Activated CD4-positive, alpha-beta memory T cell treated with anti-CD3 and anti-CD28 coated beads, Interleukin-2, amount 10 ng/mL, durations not matched to agents 7 days and 5 days (primary cell): Measurements from ENCODE around the gene LY6G6F. TPM values are rescaled to one million over a fixed set of nuclear protein-coding genes. Genes with fewer than 3 reads are reported as not detected.
A peak's percentile ranks its signal among the peaks of the same experiment; 100 is the strongest.

ENCODE experiments used
- CTCF ChIA-PET: fragments of 350-600 bp; sonication (Branson Sonifier 250); formaldehyde crosslinking; loops from one replicate; lab custom pipeline; 2021; ENCODE audit warnings: antibody characterized with exemption, inconsistent platforms; lab: Charles Lee
- POLR2A ChIA-PET: fragments of 350-600 bp; sonication (Branson Sonifier 250); formaldehyde crosslinking; loops from one replicate; lab custom pipeline; 2021; ENCODE audit warnings: antibody characterized with exemption; lab: Charles Lee
- DNase-seq: peaks from one replicate; pipeline ENCODE4 v3.0.0-alpha.2; 2020
- H3K27ac Mint-ChIP-seq: one replicate; pipeline ENCODE4 v1.8.0; 2021; ENCODE audit warnings: mild to moderate bottlenecking, mixed read lengths
- H3K27me3 Mint-ChIP-seq: one replicate; pipeline ENCODE4 v1.8.0; 2021; ENCODE audit warnings: mixed read lengths
- H3K36me3 Mint-ChIP-seq: one replicate; pipeline ENCODE4 v1.8.0; 2021; ENCODE audit warnings: low read depth, mixed read lengths
- H3K4me1 Mint-ChIP-seq: one replicate; pipeline ENCODE4 v1.8.0; 2021; ENCODE audit warnings: mixed read lengths
- H3K4me3 Mint-ChIP-seq: one replicate; pipeline ENCODE4 v1.8.0; 2021; ENCODE audit warnings: mild to moderate bottlenecking, mixed read lengths
- H3K9me3 Mint-ChIP-seq: one replicate; pipeline ENCODE4 v1.8.0; 2021; ENCODE audit warnings: mixed read lengths
- total RNA-seq, 2 experiments: library from RNA; stranded (reverse); gene quantifications; one replicate each; pipeline ENCODE4 v1.2.3, GENCODE V29; 2021

LY6G6F gene
- total RNA-seq, 2 experiments from 2014 or later: not detected

DNA sequence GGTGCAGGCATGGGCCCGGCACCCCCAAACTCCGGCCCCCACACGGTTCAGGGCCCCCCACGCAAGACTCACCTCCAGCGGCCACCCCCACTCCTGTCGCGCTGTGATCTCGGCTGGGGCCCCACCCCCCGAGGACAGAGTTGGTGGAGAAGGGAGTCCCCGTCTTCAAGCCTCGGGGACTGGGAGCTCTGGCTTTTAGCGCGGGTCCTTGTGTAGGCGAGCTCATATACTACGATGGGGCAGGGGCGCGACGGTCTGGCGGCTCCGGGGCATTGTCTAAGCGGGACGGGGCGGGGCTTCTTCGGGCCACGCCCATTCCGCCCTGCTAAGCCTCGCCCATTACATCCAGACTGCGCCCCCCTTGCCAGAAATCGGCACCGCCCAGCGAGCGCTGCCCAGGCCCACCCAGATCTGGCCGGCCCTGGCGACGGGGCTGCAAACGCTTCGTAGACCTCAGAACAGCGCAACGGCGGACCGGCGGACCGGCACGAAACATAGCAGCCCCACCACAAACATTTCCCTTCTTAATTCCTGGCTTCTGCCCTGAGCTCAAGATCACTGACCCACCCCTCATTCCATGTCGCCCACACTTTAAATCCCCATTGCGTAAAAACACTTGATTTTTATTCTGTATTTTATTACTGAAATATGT is 23.4 kb downstream of the LY6G6F start:
- H3K27me3 Mint-ChIP-seq: no peaks in the 10 kb centered on the region
- POLR2A ChIA-PET: interaction anchor here (0.9 to 4.0 kb wide), 17 partner anchors 9 to 106 kb away, joined by 3 to 50 read pairs (median 5); partner anchors contain the start of genes HSPA1A, HSPA1B, HSPA1L and LSM2
- peaks cover 79% of the 10 kb centered on the region for H3K4me1 Mint-ChIP-seq
- peak overlapping the region; percentile 88 for H3K4me3 Mint-ChIP-seq
- H3K9me3 Mint-ChIP-seq: no peaks in the 10 kb centered on the region
- peak overlapping the region; percentile 70 for H3K27ac Mint-ChIP-seq
- CTCF ChIA-PET: interaction anchor here (0.6 to 5.5 kb wide), 18 partner anchors 9 to 160 kb away, joined by 3 to 46 read pairs (median 4); partner anchors contain the start of genes ABHD16A, HSPA1A, HSPA1B and HSPA1L
- peaks cover 79% of the 10 kb centered on the region for H3K36me3 Mint-ChIP-seq
- DNase-seq: peak; percentile 69

DNA sequence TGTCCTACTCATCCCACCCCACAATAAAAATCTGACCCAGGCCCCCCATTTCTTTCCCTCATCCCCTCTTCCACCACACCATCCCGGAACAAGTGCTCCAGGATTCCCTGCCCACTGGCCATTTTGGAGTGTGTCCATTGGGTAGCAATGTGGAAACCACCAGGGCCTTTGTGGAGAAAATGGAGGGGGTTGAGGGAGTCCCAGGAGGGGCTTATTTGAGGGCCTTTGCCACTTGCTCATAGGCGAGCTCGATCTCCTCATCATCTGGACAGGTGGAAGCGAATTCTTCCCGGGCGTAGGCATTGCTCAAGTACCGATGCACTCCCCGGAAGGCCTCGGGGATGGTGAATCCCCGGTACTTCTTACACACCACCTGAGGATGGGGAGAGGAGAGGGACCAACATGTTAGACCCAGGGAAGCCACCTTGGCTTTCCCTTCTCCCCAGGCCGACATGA is 24.0 kb downstream of the LY6G6F start:
- Mint-ChIP-seq H3K27ac (peak overlapping the region; percentile 70), H3K4me1 (peaks cover 77% of the 10 kb centered on the region), H3K4me3 (peak overlapping the region; percentile 88), H3K36me3 (peaks cover 82% of the 10 kb centered on the region), H3K9me3 (no peaks in the 10 kb centered on the region), H3K27me3 (no peaks in the 10 kb centered on the region)
- no peak for DNase-seq
- ChIA-PET CTCF (interaction anchor here (0.6 to 5.5 kb wide), 11 partner anchors 8 to 159 kb away, joined by 3 to 46 read pairs (median 4); partner anchors contain the start of genes ABHD16A, HSPA1B and MSH5), POLR2A (interaction anchor here (0.7 to 4.0 kb wide), 15 partner anchors 9 to 446 kb away, joined by 3 to 50 read pairs (median 5); partner anchors contain the start of genes HSPA1A, HSPA1B, HSPA1L and LSM2)

DNA sequence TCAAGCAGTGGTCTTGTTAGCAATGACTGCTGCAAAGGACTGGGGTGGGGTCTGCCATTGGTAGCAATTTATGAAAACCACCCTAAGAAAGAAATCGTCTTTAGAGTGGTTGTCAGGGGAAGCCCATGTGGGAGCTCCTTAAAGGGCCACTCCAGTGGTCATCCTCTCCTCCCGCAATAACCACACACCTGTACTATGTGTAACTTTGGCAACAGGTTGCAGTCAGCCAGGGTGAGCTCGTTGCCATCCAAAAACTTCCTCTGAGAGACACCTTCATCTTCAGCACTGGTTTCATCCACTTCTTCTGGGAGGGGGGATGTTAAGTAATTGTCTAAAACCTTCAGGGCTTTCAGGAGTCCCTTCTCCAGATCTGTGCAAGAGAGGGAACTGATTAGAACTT is 25.4 kb downstream of the LY6G6F start:
- peaks cover 69% of the 10 kb centered on the region for H3K4me1 Mint-ChIP-seq
- CTCF ChIA-PET: interaction anchor here (1.1 to 5.5 kb wide), 2 partner anchors 38 to 99 kb away, joined by 5 to 46 read pairs; no protein-coding TSS in a partner anchor
- H3K9me3 Mint-ChIP-seq: no peaks in the 10 kb centered on the region
- H3K27me3 Mint-ChIP-seq: no peaks in the 10 kb centered on the region
- no peak for DNase-seq
- peak overlapping the region; percentile 47 for H3K27ac Mint-ChIP-seq
- H3K4me3 Mint-ChIP-seq: no peak overlapping the region
- peaks cover 78% of the 10 kb centered on the region for H3K36me3 Mint-ChIP-seq
- POLR2A ChIA-PET: interaction anchor here (0.7 to 10.6 kb wide), 5 partner anchors 7 to 99 kb away, joined by 3 to 130 read pairs (median 3); partner anchors contain the start of genes CSNK2B, GPANK1, LY6G6D and MSH5

DNA sequence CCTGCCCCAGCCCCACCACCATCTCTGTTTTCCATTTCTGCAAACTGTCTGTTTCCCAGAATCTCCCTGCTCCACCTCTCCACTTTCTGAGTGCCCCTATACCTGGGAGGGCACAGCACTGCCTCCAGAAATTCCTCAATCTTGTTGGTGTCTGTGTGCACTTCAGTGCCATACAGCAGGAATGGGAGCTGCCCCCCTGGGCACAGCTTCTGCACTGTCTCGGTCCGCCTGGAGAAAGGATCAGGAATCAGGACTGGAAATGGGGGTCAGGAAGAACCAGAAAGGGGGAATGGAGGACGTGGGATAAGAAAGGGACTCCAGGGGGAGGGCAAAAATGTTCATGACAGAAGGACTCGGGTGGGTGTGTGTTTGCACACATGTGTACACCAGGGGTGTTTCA is 27.1 kb downstream of the LY6G6F start:
- no peaks in the 10 kb centered on the region for H3K27me3 Mint-ChIP-seq
- ChIA-PET CTCF (interaction anchor here (1.0 to 5.5 kb wide), 2 partner anchors 36 to 97 kb away, joined by 4 to 46 read pairs; no protein-coding TSS in a partner anchor), POLR2A (interaction anchor here (1.0 to 10.6 kb wide), 8 partner anchors 30 to 100 kb away, joined by 3 to 130 read pairs (median 42); partner anchors contain the start of genes ABHD16A, BAG6, CSNK2B and GPANK1)
- H3K4me1 Mint-ChIP-seq: peaks cover 69% of the 10 kb centered on the region
- DNase-seq: no peak
- H3K4me3 Mint-ChIP-seq: peak overlapping the region; percentile 99
- H3K27ac Mint-ChIP-seq: peak overlapping the region; percentile 95
- H3K36me3 Mint-ChIP-seq: peaks cover 63% of the 10 kb centered on the region
- no peaks in the 10 kb centered on the region for H3K9me3 Mint-ChIP-seq

DNA sequence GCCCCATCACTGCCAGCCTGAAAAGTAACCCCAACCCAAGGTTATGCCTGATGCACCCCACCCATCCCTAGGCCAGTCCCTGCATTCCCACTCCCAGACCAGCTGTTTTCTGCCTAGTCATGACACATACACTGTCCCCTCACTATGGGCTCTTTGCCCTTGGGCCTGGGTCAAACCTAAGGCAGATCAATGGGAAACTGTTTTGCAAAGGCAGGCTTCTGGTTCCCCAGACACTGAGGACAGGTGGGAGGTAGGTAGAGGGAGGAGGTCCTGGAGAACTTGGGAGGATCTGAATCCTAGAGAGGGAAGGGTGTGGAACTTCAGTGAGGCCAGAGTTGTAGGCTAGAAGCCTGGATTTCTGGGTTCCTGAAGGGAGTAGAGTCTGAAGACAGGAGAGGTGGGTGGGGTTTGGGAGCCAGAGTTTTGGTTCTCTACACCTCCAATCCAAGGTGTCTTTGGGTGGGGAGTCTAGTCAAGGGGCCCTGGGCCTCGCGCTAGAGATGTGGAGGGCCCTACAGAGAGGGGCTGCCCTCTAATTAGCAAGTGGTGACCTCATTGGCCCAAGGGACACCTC is 27.7 kb downstream of the LY6G6F start:
- peaks cover 60% of the 10 kb centered on the region for H3K36me3 Mint-ChIP-seq
- no peaks in the 10 kb centered on the region for H3K27me3 Mint-ChIP-seq
- H3K4me3 Mint-ChIP-seq: peak overlapping the region; percentile 99
- H3K9me3 Mint-ChIP-seq: no peaks in the 10 kb centered on the region
- ChIA-PET CTCF (interaction anchor here (2.0 to 6.9 kb wide), 2 partner anchors 79 to 97 kb away, joined by 4 to 61 read pairs; no protein-coding TSS in a partner anchor), POLR2A (interaction anchor here (0.8 to 10.6 kb wide), 15 partner anchors 9 to 188 kb away, joined by 3 to 130 read pairs (median 58); partner anchors contain the start of genes ABHD16A, ATP6V1G2, BAG6 and CSNK2B)
- peak overlapping the region; percentile 95 for H3K27ac Mint-ChIP-seq
- H3K4me1 Mint-ChIP-seq: peaks cover 69% of the 10 kb centered on the region
- DNase-seq: no peak

DNA sequence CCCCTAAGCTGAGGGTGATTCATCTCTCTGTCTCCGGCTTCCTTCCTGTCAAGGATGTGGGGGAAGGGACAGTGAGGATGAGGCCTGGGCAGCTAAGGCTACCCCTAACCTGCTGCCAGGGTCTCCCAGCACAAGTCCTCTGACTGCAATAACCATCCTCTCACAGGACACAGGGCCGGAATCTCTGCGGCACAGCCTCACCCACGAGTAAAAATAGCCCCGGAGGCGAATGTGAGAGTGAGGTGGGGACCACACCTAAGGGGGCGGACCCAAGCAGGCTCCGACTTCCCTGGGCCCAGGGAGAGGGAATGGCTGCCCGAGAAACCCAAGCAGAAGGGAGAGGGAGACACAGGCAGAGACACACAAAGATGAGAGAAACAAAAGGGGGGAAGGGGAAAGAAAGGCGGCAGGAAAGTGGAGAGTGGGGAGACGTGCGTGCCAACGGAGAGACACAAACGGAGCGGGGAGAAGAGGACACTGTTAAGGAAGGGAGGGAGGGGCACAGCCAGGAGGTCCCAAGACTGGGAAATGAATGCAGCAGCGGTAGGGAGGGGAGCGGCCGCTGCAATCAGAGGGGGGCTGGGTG is 28.2 kb downstream of the LY6G6F start:
- Mint-ChIP-seq H3K9me3 (no peaks in the 10 kb centered on the region), H3K27ac (peak overlapping the region; percentile 95), H3K4me1 (peaks cover 70% of the 10 kb centered on the region), H3K27me3 (no peaks in the 10 kb centered on the region), H3K4me3 (peak overlapping the region; percentile 99), H3K36me3 (peaks cover 60% of the 10 kb centered on the region)
- peak; percentile 74 for DNase-seq
- ChIA-PET CTCF (interaction anchor here (1.2 to 6.9 kb wide), 4 partner anchors 35 to 96 kb away, joined by 3 to 61 read pairs (median 13); partner anchors contain the start of gene HSPA1B), POLR2A (interaction anchor here (0.8 to 10.6 kb wide), 21 partner anchors 9 to 237 kb away, joined by 3 to 130 read pairs (median 54); partner anchors contain the start of genes ABHD16A, ATP6V1G2, BAG6 and CSNK2B)

DNA sequence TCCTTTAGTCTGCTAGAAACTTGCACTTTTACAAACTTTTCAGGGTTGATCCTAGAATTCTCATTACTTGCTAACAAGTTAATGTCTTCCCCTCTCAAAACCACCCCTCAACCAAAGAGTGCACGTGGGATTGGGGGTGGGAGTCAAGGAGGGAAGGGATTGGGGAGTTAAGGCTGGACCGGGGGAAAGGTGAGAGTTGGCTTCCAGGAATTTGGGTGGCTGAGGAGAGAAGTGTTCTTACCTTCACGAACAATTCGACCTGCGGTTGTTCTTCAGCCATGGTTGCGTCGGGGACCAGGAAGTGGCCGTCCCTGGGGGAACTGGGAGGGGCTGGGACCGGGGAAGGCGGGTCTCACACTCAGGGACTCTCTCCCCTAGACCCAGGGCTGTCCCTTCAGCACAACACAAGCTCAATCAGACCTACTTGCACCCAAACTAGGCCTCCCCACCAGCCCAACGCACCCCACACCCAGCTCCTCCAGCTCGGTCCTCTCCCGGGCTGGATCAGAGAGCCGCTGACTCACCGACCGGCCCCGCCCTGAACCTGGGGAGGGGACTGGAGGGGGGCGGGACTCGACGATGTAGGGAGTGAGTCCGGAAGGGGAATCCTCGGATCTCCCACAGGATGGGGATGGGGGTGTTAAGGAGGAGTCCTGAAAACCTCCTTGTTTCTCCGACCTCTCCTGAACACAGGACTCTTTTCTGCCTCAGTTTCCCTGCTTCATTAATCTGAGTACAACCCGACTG is 29.5 kb downstream of the LY6G6F start, which contains the start of gene CLIC1:
Gene CLIC1, minus strand, starts transcription at position 510 of the 747 bp plus-strand sequence. Its CDS starts 230 bp downstream, at position 280.
- Mint-ChIP-seq H3K36me3 (peaks cover 55% of the 10 kb centered on the region), H3K4me1 (peaks cover 66% of the 10 kb centered on the region), H3K9me3 (no peaks in the 10 kb centered on the region), H3K27ac (peak within 1 kb of the TSS; percentile 95), H3K4me3 (peak within 1 kb of the TSS; percentile 99), H3K27me3 (no peaks in the 10 kb centered on the region)
- ChIA-PET POLR2A (interaction anchor here (0.7 to 10.6 kb wide), 28 partner anchors 11 to 241 kb away, joined by 3 to 130 read pairs (median 21); partner anchors contain the start of genes ABHD16A, ATP6V1G2, BAG6 and CSNK2B), CTCF (interaction anchor here (0.5 to 6.9 kb wide), 11 partner anchors 9 to 95 kb away, joined by 3 to 61 read pairs (median 4); partner anchors contain the start of genes C6orf47, HSPA1A, HSPA1B and HSPA1L)
- peak; percentile 88 for DNase-seq

DNA sequence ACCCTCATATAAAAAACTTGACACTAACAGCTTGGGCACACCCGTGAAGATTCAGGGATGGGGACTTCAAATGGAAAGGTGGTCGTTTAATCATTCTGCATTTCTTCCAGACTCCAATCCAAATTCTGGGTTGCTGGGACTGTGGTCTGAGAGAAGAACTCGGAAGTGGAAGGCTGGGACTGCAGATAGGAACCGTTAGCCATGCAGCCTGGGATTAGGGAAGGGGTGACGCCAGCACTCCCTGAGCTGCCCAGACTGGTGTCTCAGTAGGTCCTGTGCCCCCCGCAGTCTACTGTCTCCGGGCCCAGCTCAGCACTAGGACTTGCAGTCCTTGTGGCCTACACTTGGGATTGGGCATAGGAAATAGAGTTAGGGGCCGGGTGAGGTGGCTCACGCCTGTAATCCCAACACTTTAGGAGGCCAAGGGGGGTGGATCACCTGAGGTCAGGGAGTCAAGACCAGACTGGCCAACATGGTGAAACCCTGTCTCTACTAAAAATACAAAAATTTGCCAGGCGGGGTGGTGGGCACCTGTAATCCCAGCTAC is 30.2 kb downstream of the LY6G6F start:
- peak; percentile 24 for DNase-seq

DNA sequence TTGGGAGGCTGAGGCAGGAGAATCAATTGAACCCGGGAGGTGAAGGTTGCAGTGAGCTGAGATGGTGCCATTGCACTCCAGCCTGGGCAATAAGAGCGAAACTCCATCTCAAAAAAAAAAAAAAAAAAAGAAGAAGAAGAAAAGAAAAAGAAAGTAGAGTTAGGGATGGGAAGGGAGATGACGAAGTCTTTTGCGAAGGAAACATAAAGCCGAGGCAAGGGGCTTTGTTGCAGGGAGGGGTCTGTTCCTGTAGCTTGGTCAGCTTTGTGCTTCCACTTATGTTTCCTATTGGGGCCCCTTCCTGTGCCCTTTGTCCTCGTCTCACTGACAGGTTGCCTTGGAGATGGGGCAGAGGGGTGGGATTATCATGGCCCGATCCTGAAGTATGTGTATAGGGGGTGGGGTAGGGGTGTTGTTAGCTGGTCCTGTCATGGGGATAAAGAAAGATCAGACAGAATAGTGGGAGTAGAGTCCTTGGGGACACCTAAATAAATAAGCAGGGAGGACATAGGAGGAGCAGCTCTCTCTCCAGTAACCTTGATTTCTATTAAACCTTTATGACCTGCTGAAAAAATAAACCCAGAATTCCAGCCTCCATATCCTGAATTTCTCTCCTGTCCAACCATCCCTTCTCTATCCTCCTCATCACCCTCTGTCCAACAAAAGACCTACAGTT is 30.8 kb downstream of the LY6G6F start:
- Mint-ChIP-seq H3K27ac (peak overlapping the region; percentile 95), H3K4me1 (peaks cover 65% of the 10 kb centered on the region), H3K36me3 (peaks cover 52% of the 10 kb centered on the region), H3K9me3 (no peaks in the 10 kb centered on the region), H3K27me3 (no peaks in the 10 kb centered on the region), H3K4me3 (peak overlapping the region; percentile 99)
- DNase-seq: peak; percentile 42
- CTCF ChIA-PET: interaction anchor here (0.7 to 7.8 kb wide), 26 partner anchors 8 to 156 kb away, joined by 3 to 88 read pairs (median 5); partner anchors contain the start of genes ABHD16A, BAG6, C6orf47 and DDAH2
- POLR2A ChIA-PET: interaction anchor here (1.0 to 10.6 kb wide), 40 partner anchors 7 to 1234 kb away, joined by 3 to 130 read pairs (median 9); partner anchors contain the start of genes ABHD16A, BAG6, C6orf47 and CSNK2B

More for the DNA sequence above, 30.2 kb downstream of the LY6G6F start:
- Mint-ChIP-seq H3K27ac (peak overlapping the region; percentile 95), H3K36me3 (peaks cover 55% of the 10 kb centered on the region), H3K27me3 (no peaks in the 10 kb centered on the region), H3K4me1 (peaks cover 68% of the 10 kb centered on the region), H3K4me3 (peak overlapping the region; percentile 99), H3K9me3 (no peaks in the 10 kb centered on the region)
- ChIA-PET CTCF (interaction anchor here (0.7 to 7.8 kb wide), 14 partner anchors 7 to 156 kb away, joined by 3 to 88 read pairs (median 8); partner anchors contain the start of genes BAG6, C6orf47, DDAH2 and HSPA1A), POLR2A (interaction anchor here (0.7 to 10.6 kb wide), 33 partner anchors 6 to 539 kb away, joined by 3 to 130 read pairs (median 10); partner anchors contain the start of genes ABHD16A, ATP6V1G2, BAG6 and C6orf47)
